IPS-18c (cell line): ENCODE measurements around the gene GALNS.

Source experiments
- H3K4me3 ChIP-seq: 2 replicates; pipeline ENCODE4 v1.7.0; 2013; ENCODE audit warnings: low read depth, mild to moderate bottlenecking, low read length, moderate library complexity; ENCODE audit not compliant: insufficient read depth
- H3K9me3 ChIP-seq: one replicate; pipeline ENCODE4 v1.6.1; 2013; ENCODE audit warnings: mild to moderate bottlenecking, low read length, moderate library complexity; ENCODE audit not compliant: control insufficient read depth, insufficient read depth

GALNS gene

GRCh38 chr16:88881007-88881615 lies 24.4 kb upstream of the GALNS start:
- Histone ChIP-seq H3K4me3 (no peak overlapping the region), H3K9me3 (no peaks in the 10 kb centered on the region)

DNA sequence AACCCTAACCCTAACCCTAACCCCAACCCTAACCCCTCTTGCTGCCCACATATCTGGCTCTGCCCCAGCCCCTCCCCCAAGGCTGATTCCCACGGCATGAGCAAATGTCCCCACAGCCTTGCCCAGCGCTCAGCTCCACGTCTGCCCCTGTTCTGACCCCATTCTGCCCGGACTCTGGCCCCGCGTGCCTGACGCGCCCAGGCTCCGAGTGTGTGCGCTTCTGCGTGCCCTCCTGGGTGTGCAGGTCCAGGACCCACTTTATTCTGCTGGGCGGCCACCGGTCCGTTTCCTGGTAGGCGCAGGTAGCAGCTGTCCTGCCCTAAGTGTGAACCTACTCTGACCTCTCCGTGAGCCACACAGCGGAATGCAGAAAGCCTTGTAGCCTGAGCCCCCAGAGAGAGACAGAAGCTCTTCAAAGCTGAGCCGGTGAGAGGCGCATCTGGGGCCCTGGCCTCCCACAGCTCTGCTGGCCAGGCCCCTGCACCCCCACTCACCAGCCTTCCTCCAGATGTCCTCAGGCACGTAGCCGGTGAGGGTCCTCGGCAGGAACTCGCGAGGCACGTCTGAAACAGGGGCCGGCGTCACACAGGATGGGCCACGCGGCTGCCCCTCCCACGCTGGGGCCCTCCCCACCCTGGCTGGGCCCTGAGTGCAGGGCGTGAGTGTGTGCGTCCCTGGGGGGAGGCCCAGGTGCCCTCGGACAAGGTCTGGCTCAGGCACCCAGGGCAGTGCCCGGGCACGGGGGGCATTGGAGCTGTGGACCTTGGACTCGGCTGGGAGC lies 23.7 kb upstream of the GALNS start:
- no peaks in the 10 kb centered on the region for H3K9me3 ChIP-seq
- H3K4me3 ChIP-seq = no peak overlapping the region

GRCh38 chr16:88879788-88880055 lies 23.0 kb upstream of the GALNS start:
- H3K4me3 ChIP-seq = no peak overlapping the region

GRCh38 chr16:88878967-88879787 lies 22.4 kb upstream of the GALNS start:
- H3K4me3 ChIP-seq = no peak overlapping the region

More at GRCh38 chr16:88879788-88880055, 23.0 kb upstream of the GALNS start:
- H3K9me3 ChIP-seq = no peaks in the 10 kb centered on the region

GRCh38 chr16:88878356-88878755 lies 21.6 kb upstream of the GALNS start:
- H3K4me3 ChIP-seq = no peak overlapping the region

More at GRCh38 chr16:88878967-88879787, 22.4 kb upstream of the GALNS start:
- H3K9me3 ChIP-seq = no peaks in the 10 kb centered on the region

GRCh38 chr16:88877564-88878289 lies 21.0 kb upstream of the GALNS start:
- no peak overlapping the region for H3K4me3 ChIP-seq

More at GRCh38 chr16:88878356-88878755, 21.6 kb upstream of the GALNS start:
- H3K9me3 ChIP-seq = no peaks in the 10 kb centered on the region

DNA sequence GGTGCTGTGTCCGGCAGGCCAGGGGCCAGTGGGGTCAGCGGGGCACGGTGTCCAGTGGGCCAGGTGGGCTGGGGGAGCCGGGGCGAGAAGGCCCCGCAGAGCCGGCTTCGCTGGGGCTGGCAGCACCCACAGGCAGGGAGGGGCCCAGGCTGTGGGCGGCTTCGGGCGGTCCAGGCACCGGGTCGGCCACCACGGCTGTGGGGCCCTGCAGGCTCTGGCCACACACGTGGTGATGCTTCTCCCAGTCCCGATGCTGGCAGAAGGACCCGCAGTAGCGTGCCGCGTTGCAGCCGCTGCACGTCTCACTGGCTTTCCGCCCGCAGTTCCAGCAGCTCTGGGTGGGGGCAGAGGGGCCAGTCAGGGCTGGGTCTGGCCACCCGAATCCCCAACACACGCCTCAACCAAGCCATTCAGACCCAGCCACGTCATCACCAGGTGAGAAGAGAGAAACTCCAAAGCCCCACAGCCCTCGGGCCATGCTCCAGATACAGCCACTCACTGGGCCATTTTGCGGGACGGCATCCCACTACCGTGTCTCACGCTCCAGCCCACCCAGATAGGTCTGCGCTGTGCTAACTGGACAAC lies 20.3 kb upstream of the GALNS start:
- Histone ChIP-seq H3K4me3 (no peak overlapping the region), H3K9me3 (no peaks in the 10 kb centered on the region)

More at GRCh38 chr16:88877564-88878289, 21.0 kb upstream of the GALNS start:
- H3K9me3 ChIP-seq = no peaks in the 10 kb centered on the region

- H3K4me3 ChIP-seq = no peak overlapping the region
- H3K9me3 ChIP-seq = no peaks in the 10 kb centered on the region
Measured at GRCh38 chr16:88875703-88876234, 19.0 kb upstream of the GALNS start.

DNA sequence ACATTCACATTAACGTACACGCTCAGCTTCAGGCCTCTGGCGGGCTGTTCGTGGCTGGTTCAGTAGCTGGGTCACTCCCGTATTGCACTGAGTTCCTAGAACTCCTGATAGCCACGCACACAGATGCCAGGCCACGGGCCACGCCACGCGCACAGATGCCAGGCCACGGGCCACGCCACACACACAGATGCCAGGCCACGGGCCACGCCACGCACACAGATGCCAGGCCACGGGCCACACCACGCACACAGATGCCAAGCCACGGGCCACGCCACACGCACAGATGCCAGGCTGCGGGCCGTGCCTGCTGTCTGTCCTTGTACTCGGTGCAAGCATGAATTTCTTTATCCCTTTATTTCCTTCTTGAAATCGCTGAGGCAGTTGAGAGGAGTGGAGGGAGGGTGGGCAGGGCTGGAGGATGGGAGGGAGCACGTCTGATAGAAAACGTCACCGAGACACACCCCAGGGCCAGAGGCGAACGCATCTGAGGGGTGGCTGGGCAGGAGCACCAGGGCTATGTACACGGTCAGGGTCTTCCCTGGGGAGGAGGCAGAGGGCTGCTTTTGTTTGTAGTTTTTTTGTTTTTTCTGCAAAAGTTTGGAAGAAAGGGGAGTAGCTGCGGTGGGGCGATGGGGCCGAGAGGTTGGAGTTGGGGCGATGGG lies 18.3 kb upstream of the GALNS start:
- no peaks in the 10 kb centered on the region for H3K9me3 ChIP-seq
- no peak overlapping the region for H3K4me3 ChIP-seq

DNA sequence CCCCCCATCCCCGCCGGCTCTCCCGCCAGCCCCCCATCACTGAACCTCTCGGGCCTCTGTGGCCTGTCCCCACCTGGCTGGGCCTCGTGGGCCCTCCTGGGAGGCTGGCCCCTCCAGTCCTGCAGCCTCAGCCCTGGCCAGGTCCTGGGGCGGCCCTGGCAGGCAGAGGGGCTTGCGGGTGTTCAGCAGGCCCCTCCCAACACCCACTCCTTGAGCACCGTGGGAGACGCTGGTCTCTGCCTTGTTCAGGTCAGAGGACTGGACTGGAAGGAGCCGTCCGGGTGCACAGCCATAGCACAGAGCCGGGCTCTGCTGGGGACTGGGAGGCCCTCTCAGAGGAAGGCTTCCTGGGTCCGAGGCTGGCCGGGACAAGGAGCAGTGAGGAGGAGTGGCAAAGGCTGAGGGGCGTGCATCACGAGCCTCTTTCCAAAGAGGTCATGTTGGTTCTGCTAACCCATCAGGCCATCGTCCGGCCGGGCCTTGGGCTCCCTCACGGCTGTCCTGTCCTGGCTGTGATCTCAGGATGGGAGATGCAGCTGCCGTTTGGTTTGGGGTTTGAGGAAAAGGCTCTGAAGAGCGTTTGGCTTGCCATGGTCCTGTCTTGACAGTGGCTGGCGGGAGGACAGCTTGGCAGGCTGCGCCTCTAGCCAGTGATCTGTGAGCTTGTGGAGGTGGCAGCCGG lies 16.0 kb upstream of the GALNS start:
- Histone ChIP-seq H3K9me3 (no peaks in the 10 kb centered on the region), H3K4me3 (no peak overlapping the region)

DNA sequence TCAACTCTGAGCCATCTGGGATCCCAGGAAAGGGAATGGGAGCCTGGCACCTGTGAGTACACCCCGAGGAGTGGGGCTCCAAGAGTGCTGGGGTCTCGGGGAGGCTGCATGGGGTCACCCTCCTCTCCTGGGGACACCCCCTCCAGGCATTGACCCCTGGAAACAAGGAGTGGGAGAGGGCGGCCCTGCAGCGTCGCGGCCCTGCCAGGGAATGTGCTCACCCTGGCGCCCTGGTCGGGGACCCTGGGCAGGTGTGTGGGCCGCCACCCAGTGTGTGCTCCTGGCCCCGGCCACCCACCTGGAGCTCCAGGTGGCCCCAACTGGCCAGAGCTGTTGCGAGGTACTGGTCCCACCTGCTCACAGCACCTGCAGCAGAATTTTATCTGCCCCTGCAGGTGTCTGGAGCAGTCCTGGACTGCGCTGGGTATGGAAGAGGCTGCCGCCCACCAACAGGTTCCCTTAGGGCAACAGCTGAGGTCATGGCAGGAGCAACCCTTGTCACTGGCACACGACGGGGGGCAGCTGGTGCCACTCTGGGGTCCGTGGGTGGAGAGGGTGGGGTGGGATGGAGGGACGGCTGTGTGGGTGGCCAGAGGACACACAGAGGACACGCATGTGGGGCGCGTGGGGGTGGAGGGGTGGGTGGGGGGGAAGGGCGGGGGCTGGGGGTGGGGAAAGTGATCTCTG lies 15.1 kb upstream of the GALNS start:
- no peak overlapping the region for H3K4me3 ChIP-seq
- no peaks in the 10 kb centered on the region for H3K9me3 ChIP-seq

GRCh38 chr16:88871349-88871702 lies 14.6 kb upstream of the GALNS start:
- no peak overlapping the region for H3K4me3 ChIP-seq

GRCh38 chr16:88870608-88871348 lies 14.0 kb upstream of the GALNS start:
- Histone ChIP-seq H3K9me3 (no peaks in the 10 kb centered on the region), H3K4me3 (no peak overlapping the region)

More at GRCh38 chr16:88871349-88871702, 14.6 kb upstream of the GALNS start:
- no peaks in the 10 kb centered on the region for H3K9me3 ChIP-seq

- H3K4me3 ChIP-seq = no peak overlapping the region
- no peaks in the 10 kb centered on the region for H3K9me3 ChIP-seq
Measured at GRCh38 chr16:88869673-88869980, 12.9 kb upstream of the GALNS start.
